T-helper 2 cell treated with Interferon-gamma antibody and Interleukin-4, amounts not matched to agents 100 ng/mL and 5 ng/mL, for 36 hours (primary cell): ENCODE data around the gene MRPL28. TPM values are rescaled to one million over a fixed set of nuclear protein-coding genes. Genes with fewer than 3 reads are reported as not detected.
"Not testable (repeated sequence)": the region's sequence is repeated elsewhere in the genome, so short reads cannot be mapped to it uniquely, and the experiment has no call there.

ENCODE experiments used
- intact Hi-C: fragments of 100-400 bp; cut with micrococcal nuclease; formaldehyde crosslinking; loops from one replicate; pipeline ENCODE4 v1.15.1; 2023
- total RNA-seq: library from RNA; stranded (reverse); gene quantifications from 2 replicates; pipeline ENCODE4 v1.2.3, GENCODE V29; 2022

MRPL28 gene
- total RNA-seq, 1 donor from 2014 or later, result 79.6 TPM

DNA sequence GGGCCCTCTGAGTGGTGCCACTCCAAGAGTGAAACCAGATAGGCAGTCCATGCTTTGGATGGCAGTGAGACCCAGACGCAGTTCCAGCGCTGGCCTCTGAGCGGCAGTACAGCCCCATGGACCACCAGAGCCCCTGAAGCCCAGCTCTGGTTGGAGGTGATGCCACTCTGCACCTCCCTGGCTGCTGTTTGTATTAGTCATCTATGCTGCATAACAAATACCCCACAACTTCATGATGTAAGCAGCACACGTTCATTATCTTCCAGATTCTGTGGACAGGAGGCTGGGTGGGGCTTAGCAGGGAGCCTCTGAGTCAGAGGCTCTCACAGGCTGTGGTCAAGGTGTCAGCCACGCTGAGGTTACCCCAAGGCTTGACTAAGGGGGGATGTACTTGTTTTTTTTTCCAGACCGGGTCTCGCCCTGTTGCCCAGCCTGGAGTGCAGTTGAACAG is 21.6 kb upstream of the MRPL28 start:
- intact Hi-C loops, result no loop called here

- intact Hi-C loops, result no loop called here
Observed at GRCh38 chr16:389352-389751, 19.0 kb upstream of the MRPL28 start.

DNA sequence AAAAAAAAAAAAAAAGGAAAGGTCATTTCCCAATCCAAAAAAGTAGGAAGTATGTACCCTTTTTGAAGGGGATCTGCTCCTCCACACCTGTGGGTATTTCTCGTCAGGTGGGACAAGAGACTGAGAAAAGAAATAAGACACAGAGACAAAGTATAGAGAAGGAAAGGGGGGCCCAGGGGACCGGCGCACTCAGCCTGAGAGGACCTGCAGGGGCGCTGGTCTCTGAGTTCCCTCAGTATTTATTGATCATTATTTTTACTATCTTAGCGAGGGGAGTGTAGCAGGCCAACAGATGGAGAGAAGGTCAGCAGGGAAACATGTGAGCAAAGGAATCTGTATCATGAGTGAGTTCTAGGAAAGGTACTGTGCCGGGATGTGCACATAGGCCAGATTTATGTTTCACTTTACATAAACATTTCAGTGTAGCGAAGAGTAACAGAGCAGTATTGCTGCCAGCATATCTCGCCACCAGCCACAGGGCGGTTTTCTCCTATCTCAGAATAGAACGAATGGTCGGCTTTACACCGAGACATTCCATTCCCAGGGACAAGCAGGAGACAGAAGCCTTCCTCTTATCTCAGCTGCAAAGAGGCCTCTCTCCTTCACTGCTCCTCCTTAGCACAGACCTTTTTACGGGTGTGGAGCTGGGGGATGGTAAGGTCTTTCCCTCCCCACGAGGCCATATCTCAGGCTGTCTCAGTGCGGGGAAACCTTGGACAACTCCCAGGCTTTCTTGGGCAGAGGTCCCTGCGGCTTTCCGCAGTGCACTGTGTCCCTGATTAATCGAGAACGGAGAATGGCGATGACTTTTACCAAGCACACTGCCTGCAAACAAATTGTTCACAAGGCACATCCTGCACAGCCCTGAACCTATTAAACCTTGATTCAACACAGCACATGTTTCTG is 17.7 kb upstream of the MRPL28 start:
- intact Hi-C loops, result not testable (repeated sequence)

DNA sequence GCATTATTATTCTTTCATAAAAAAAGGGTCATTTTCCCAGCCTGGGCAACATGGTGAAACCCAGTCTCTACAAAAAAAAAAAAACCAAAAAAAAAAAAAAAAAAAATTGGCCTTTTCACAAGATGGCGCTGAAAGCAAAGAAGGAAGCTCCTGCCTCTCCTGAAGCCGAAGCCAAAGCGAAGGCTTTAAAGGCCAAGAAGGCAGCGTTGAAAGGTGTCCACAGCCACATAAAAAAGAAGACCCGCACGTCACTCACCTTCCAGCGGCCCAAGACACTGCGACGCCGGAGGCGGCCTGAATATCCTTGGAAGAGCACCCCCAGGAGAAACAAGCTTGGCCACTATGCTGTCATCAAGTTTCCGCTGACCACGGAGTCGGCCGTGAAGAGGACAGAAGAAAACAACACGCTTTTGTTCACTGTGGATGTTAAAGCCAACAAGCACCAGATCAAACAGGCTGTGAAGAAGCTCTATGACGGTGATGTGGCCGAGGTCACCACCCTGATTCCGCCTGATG is 16.4 kb upstream of the MRPL28 start:
- intact Hi-C loops, result no loop called here

DNA sequence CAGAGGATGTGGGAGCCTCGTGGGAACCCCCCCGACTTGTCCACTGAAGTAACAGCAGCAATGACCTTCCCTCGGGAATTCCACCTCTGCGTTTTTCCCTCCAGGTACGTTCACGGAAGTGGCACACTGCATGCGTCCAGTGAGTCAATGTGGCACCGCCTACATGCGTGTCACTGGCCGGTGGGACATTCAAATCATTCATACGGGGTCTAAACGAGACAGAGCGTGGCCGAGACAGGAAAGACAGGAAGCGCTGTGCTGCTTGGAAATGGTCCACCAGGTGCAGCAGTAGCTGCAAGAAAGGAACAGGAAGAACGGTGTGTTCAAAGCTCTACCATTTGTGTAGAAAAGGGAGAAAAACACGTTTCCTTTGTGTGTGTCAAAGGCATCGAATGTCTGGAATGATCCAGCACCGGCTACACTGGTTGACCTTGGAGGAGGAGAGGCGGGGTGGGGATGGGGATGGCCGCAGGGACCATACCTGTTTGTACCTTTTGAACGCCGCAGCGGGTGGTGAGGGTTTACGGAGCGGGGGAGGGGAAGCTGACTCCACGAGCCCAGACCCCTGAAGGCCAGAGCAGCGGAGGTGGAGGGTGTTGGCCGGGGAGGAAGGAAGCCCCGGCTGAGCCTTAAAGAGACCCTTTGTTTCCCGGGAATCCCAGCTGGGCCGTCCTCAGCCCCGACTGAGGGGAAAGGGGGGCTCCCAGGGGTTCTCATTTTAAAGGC is 13.2 kb upstream of the MRPL28 start:
- intact Hi-C loops, result loop anchor here (2.0 to 5.0 kb wide), 2 partner anchors 41 to 204 kb away; partner anchors contain the start of gene RAB11FIP3

GRCh38 chr16:381789-382717 is 11.7 kb upstream of the MRPL28 start, which contains the start of gene PGAP6:
TSS of gene PGAP6 (minus strand) at chr16:381978. CDS start at chr16:381821, 157 bp downstream.
- intact Hi-C loops, result loop anchor here (1.0 to 5.0 kb wide), 3 partner anchors 19 to 205 kb away; partner anchors contain the start of genes DECR2 and RAB11FIP3

DNA sequence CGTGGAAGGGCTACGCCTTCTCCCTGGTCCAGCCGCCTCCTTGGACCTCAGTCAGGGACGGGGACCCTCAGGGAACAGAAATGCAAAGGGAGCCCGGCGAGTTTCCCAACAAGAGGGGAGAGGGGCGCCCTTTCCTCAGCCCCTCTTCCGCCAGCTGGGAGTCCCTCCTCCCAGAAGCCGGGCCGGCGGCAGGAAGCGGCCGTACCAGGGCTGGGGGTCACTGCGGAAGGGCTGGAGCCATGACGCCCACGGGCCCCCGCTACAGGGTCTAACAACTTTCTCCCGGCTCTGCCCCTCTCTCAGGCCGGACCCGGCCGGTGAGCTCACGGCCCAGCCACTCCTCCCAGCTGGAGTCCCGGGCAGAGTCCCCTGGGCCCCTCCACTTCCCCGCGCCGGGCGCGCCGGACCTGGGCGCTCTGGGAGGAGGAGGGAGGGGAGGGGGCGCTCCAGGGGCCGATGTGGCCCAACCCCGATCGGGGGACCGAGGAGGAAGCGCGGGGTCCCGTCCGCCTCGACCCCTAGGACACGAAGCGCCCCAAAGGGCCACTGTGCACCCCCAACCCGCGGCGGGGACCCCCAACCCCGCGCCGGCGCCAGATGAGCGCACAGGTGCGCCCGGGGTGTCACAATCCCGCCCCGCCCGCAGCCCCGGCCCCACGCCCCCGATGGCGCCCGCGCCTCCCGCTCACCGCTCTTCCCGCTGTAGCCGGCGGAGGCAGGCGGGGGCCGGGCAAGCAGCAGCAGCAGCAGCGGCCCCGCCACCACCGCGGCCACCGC is 10.9 kb upstream of the MRPL28 start:
- intact Hi-C loops, result loop anchor here (1.0 to 5.0 kb wide), 2 partner anchors 20 to 206 kb away; partner anchors contain the start of gene DECR2

- intact Hi-C loops, result loop anchor here (1.0 to 5.0 kb wide), 2 partner anchors 21 to 207 kb away; partner anchors contain the start of gene DECR2
Observed at GRCh38 chr16:380762-381011, 10.3 kb upstream of the MRPL28 start.

DNA sequence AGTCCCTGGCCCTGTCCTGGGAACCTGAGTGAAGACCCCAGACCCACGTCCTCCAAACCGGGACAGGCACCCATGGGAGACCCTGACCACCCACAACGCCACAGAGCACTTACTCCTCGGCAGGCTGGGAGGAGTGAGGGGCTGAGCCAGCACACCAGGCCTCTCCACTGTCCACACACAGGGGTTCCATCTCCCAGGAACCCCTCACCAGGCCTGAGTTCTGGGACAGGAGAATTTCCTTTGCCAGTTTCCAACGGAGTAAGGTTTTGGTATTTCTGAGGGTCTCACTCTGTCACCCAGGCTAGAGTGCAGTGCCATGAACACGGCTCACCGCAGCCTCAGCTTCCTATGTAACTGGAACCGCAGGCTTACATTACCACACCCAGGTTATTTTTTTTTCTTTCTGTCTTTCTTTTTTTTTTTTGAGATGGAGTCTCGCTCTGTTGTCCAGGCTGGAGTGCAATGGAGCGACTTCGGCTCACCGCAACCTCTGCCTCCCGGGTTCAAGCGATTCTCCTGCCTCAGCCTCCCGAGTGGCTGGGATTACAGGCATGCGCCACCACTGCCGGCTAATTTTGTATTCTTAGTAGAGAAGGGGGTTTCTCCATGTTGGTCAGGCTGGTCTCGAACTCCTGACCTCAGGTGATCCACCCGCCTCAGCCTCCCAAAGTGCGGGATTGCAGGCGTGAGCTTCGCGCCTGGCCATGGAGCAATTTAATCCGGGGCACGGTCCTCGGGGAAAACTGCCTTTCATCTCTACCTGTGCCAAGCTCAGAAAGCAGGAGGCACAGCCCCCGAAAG is 9.8 kb upstream of the MRPL28 start:
- intact Hi-C loops, result loop anchor here (5.0 kb wide), 1 partner anchor 207 kb away; no protein-coding TSS in a partner anchor

GRCh38 chr16:379183-379960 is 9.0 kb upstream of the MRPL28 start:
- intact Hi-C loops, result no loop called here

DNA sequence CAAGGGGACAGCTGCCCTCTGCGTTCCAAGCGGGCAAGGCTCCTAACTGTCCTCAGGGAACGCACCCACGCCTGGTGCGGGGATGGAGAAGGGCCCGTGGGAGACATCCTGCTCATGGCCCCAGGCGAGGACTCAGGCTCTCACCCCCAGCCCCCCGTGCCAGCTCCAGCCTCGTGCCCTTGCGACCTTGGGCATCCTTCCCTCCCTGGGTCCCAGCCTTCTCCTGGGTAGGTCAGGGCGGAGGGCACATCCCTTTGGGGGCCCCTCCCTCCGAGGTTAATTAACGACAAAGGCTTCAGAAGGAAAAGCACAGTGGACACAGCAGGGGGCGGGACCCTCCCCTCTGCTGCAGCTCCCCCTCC is 8.5 kb upstream of the MRPL28 start:
- intact Hi-C loops, result no loop called here

DNA sequence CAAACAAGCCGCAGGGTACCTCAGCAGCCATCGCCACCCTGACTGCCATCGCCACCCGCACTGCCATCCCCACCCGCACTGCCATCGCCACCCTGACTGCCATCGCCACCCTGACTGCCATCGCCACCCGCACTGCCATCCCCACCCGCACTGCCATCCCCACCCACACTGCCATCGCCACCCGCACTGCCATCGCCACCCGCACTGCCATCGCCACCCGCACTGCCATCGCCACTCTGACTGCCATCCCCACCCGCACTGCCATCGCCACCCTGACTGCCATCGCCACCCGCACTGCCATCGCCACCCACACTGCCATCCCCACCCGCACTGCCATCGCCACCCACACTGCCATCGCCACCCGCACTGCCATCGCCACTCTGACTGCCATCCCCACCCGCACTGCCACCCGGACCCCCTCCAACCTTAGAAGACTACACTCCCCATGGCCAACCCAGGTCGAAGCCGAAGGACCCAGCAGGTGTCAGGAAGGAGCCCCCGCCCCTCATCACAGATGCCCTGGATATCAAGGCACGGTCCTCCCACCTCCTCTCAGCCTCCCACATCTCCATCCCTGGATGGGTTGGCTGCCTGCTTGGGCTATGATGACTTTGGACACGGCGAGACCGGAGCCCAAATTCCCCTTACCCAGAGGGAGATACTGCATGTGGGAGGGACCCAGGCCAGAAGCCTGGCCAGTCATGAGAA is 7.9 kb upstream of the MRPL28 start:
- intact Hi-C loops, result not testable (repeated sequence)

DNA sequence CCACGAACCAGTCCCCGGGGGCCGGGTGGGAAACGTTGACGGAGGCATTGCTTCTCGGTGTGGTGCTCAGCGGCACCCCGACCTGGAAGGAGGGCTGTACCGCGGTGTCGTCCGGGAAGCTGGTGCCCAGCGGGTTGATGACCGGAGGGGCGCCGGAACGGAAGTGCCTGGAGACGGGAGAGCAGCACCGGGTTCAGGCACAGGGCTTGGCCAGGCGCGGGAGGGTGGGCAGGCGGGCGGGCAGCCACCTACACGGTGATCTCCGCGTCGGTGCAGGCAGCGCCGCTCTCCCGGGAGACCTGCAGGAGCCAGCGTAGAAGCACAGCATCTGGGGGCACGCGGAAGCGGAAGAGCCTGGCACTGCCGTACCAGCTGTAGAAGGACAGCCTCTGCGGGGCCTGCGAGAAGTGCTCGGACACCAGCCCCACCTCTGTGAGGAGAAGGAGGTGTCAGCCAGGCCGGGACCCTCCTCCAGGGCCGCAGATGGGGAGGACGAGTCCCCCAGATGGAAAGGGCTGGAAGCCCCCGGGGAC is 7.1 kb upstream of the MRPL28 start:
- intact Hi-C loops, result no loop called here

DNA sequence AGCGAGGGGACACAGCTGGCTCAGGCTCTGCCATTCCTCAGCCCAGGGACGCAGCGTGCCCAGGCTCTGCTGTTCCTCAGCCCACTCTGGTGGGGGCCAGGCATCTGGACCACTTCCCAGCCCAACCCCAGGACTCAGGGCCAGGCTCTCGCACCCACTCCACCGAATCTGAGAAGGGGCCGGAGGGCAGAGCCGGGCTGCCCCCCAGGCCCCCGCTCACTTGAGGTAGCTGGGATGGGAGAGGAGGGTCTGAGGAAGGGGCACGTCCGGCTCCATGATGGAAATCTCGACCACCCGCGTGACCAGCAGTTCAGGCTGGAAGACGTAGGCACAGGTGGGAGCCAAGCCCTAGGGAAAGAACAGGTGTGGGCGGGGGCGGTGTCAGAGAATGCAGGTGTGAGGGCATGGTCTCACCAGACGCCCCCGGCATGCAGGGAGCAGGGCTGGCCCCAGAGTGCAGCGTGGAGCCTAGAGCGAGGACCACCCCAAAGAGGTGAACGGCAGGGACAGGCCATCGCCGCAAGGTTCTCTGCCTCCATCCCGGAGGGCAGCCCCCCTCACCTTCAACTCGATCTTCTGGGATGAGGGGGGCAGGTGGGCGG is 6.6 kb upstream of the MRPL28 start:
- intact Hi-C loops, result no loop called here

DNA sequence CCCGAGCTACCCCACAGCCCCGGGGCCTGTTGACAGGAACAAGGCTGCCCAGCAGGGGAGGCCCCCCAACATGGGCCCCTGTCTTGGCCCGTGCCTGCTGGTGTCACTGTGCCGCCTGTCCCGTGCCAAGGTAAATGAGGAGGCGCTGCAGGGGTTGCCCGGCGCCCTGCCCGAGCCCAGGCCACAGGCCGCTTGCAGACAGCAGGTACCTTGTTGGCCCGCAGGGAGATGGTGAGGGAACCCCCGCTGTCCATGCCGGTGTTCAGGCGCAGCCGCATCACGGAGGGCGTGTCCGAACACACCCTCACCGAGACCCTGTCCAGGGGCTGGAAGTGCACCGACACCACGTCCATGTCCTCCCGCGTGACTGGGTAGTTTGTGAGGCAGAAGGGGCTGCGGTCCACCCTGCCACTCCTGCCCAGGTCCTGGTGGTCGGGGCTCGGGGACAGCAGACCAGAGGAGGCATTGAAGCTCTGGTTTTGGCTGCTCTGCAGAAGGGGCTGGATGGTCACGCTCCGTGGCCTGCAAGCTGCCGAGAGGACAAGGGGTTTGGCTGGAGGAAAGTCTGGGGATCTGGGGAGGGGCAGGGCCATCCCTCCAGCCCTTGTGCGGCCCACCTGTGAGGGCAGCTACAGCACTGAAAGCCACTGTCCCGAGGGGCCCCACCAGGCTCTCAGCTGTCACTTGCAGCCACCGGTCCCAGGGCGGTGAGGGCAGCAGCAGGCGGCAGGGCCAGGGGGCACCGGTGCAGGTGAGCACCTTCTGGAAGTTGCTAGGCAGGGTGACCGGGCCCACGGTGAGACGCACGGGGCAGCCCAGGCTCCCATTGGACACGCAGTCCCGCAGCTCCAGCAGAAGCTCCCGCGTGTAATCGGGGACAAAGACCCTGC is 5.8 kb upstream of the MRPL28 start:
- intact Hi-C loops, result no loop called here

DNA sequence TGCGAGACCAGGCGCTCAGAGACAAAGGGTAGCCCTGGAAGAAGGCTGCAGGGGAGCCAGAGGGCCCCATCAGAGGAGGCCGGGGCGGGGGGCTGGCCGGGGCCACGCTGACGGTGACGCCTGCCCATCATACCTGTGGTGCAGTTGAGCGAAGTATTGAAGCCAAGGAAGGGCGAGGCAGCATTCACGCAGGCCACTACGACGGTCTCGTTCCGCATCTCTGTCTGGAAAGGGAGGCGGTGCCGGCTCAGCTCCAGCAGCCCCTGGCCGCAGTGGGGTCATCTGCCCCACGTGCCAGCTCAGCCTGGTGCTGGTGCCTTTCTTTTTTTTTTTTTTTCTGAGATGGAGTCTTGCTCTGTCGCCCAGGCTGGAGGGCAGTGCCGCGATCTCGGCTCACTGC is 4.9 kb upstream of the MRPL28 start:
- intact Hi-C loops, result no loop called here
